Sciatic nerve (tissue), 2 donors: ENCODE measurements around the gene TMEM107. TPM values are rescaled to one million over a fixed set of nuclear protein-coding genes. Genes with fewer than 3 reads are reported as not detected.

ENCODE experiments used
- ATAC-seq: fragments of 200-7000 bp; cut with Tn5 transposase; one replicate; pipeline ENCODE4 v1.9.1; 2020; ENCODE audit warnings: mild to moderate bottlenecking, moderate library complexity
- DNase-seq: peaks from one replicate; pipeline ENCODE4 v3.0.0-alpha.2; 2020; ENCODE audit warnings: low spot score
- intact Hi-C: fragments of 100-400 bp; cut with DNase I; formaldehyde crosslinking; loops from one replicate; pipeline ENCODE4 v1.14.2; 2022
- total RNA-seq: library from RNA; stranded (reverse); fragmentation: NEBNext Ultra II Directional; extraction: Animal tissue kit (Norgen Biotek cat#: 25700); gene quantifications from one replicate; pipeline ENCODE4 v1.2.1, GENCODE V29; 2021
- donor health status: DM: no; HTN: no; CAD: no.
- donor health status: DM: no; HTN: no; CAD: no.

TMEM107 gene
- total RNA-seq, 1 donor from 2014 or later: 23.0 TPM

- intact Hi-C loops: no loop called here
- ATAC-seq (no peak), DNase-seq (no peak)
These were observed 33.1 kb downstream of the TMEM107 start for GRCh38 chr17:8142887-8143580.

GRCh38 chr17:8142158-8142886 lies 33.9 kb downstream of the TMEM107 start:
- intact Hi-C loops: no loop called here
- DNase-seq (peak; percentile 68), ATAC-seq (no peak)

- ATAC-seq: no peak
- peak; percentile 61 for DNase-seq
- intact Hi-C loops: no loop called here
These were observed 34.4 kb downstream of the TMEM107 start for GRCh38 chr17:8141741-8142140.

GRCh38 chr17:8141045-8141444 lies 35.1 kb downstream of the TMEM107 start:
- DNase-seq (peak; percentile 65), ATAC-seq (peak; percentile 1)
- intact Hi-C loops: no loop called here

- ATAC-seq (peak; percentile 9), DNase-seq (peak; percentile 72)
These were observed 35.8 kb downstream of the TMEM107 start for GRCh38 chr17:8140065-8141029.

GRCh38 chr17:8138672-8139371 lies 37.4 kb downstream of the TMEM107 start:
- peak; percentile 88 for ATAC-seq
- intact Hi-C loops: loop anchor here (2.0 kb wide), 1 partner anchor 48 kb away; no protein-coding TSS in a partner anchor

More at GRCh38 chr17:8140065-8141029, 35.8 kb downstream of the TMEM107 start:
- intact Hi-C loops: no loop called here

GRCh38 chr17:8138374-8138671 lies 37.9 kb downstream of the TMEM107 start:
- intact Hi-C loops: loop anchor here (2.0 kb wide), 1 partner anchor 48 kb away; no protein-coding TSS in a partner anchor
- ATAC-seq (peak; percentile 31), DNase-seq (no peak)

More at GRCh38 chr17:8138672-8139371, 37.4 kb downstream of the TMEM107 start:
- peak; percentile 98 for DNase-seq

GRCh38 chr17:8137645-8138373 lies 38.4 kb downstream of the TMEM107 start:
- ATAC-seq (no peak), DNase-seq (no peak)
- intact Hi-C loops: loop anchor here (2.0 kb wide), 1 partner anchor 49 kb away; no protein-coding TSS in a partner anchor

- no peak for DNase-seq
- intact Hi-C loops: no loop called here
- no peak for ATAC-seq
These were observed 42.2 kb downstream of the TMEM107 start for GRCh38 chr17:8133941-8134340.

GRCh38 chr17:8133399-8133798 lies 42.8 kb downstream of the TMEM107 start:
- no peak for ATAC-seq
- no peak for DNase-seq
- intact Hi-C loops: no loop called here

- no peak for DNase-seq
- intact Hi-C loops: no loop called here
- ATAC-seq: no peak
These were observed 44.2 kb downstream of the TMEM107 start for GRCh38 chr17:8131844-8132441.

GRCh38 chr17:8128125-8128784 lies 47.9 kb downstream of the TMEM107 start:
- DNase-seq: no peak

GRCh38 chr17:8126491-8127066 lies 49.6 kb downstream of the TMEM107 start:
- ATAC-seq: peak; percentile 34
- DNase-seq: peak; percentile 75
- intact Hi-C loops: no loop called here

More at GRCh38 chr17:8128125-8128784, 47.9 kb downstream of the TMEM107 start:
- ATAC-seq: no peak
- intact Hi-C loops: no loop called here

GRCh38 chr17:8125947-8126490 lies 50.2 kb downstream of the TMEM107 start:
- ATAC-seq (peak; percentile 8), DNase-seq (peak; percentile 70)
- intact Hi-C loops: no loop called here

GRCh38 chr17:8125154-8125946 lies 50.8 kb downstream of the TMEM107 start:
- intact Hi-C loops: no loop called here
- ATAC-seq (peak; percentile 65), DNase-seq (peak; percentile 92)
